Brain microvascular endothelial cell (primary cell): ENCODE results near the gene SLC8A1.

Experiments
- DNase-seq: peaks from one replicate; pipeline ENCODE4 v3.0.0-alpha.2; 2020
- H3K27ac ChIP-seq: fragments of 250-450 bp; sonication (Bioruptor Pico); 2 replicates; pipeline ENCODE4 v1.5.1; 2020; ENCODE audit warnings: mild to moderate bottlenecking, moderate library complexity
- H3K27me3 ChIP-seq: fragments of 250-450 bp; sonication (Bioruptor Pico); replicated peaks from 2 replicates; pipeline ENCODE4 v1.5.1; 2020; ENCODE audit warnings: mild to moderate bottlenecking
- H3K36me3 ChIP-seq: fragments of 250-450 bp; sonication (Bioruptor Pico); replicated peaks from 2 replicates; pipeline ENCODE4 v1.5.1; 2020; ENCODE audit warnings: mild to moderate bottlenecking
- H3K4me3 ChIP-seq: 2 replicates; pipeline ENCODE4 v1.5.1; 2011; ENCODE audit warnings: low read depth, mild to moderate bottlenecking, control low read depth, low read length, moderate library complexity
- CTCF ChIP-seq: IDR thresholded peaks from 2 replicates; pipeline ENCODE4 v1.5.1; 2011; ENCODE audit warnings: low read depth, mild to moderate bottlenecking, moderate library complexity, low read length, control low read depth, inconsistent platforms; ENCODE audit errors: missing control alignments
- in situ Hi-C: cut with HindIII; loops from 2 replicates; pipeline ENCODE4 v1.10.0; 2017; ENCODE audit warnings: low sequenced_read_pairs, low pct_ligation_motif_present

Gene SLC8A1

GRCh38 chr2:40420478-40420877 lies 31.4 kb downstream of the SLC8A1 start:
- no peak for DNase-seq
- no peak overlapping the region for H3K27ac ChIP-seq
- H3K36me3 ChIP-seq, result no peaks in the 10 kb centered on the region
- TF ChIP-seq CTCF, result no peak
- H3K27me3 ChIP-seq, result no peaks in the 10 kb centered on the region
- in situ Hi-C loops, result no loop called here
- H3K4me3 ChIP-seq, result no peak overlapping the region

GRCh38 chr2:40419364-40419762 lies 32.5 kb downstream of the SLC8A1 start:
- no peak for TF ChIP-seq CTCF
- in situ Hi-C loops, result no loop called here
- Histone ChIP-seq H3K27ac (no peak overlapping the region), H3K4me3 (no peak overlapping the region), H3K27me3 (no peaks in the 10 kb centered on the region), H3K36me3 (no peaks in the 10 kb centered on the region)
- DNase-seq, result no peak

- Histone ChIP-seq H3K4me3 (no peak overlapping the region), H3K36me3 (no peaks in the 10 kb centered on the region), H3K27ac (no peak overlapping the region), H3K27me3 (no peaks in the 10 kb centered on the region)
- in situ Hi-C loops, result no loop called here
- TF ChIP-seq CTCF, result no peak
- no peak for DNase-seq
These were observed 33.1 kb downstream of the SLC8A1 start for GRCh38 chr2:40418614-40419363.

GRCh38 chr2:40416486-40416885 lies 35.4 kb downstream of the SLC8A1 start:
- H3K36me3 ChIP-seq, result no peaks in the 10 kb centered on the region
- DNase-seq, result no peak
- H3K27ac ChIP-seq, result no peak overlapping the region
- no peak for TF ChIP-seq CTCF
- no peaks in the 10 kb centered on the region for H3K27me3 ChIP-seq
- in situ Hi-C loops, result no loop called here
- no peak overlapping the region for H3K4me3 ChIP-seq

GRCh38 chr2:40415391-40415790 lies 36.5 kb downstream of the SLC8A1 start:
- no peaks in the 10 kb centered on the region for H3K36me3 ChIP-seq
- in situ Hi-C loops, result no loop called here
- H3K4me3 ChIP-seq, result no peak overlapping the region
- no peak for TF ChIP-seq CTCF
- no peak for DNase-seq
- H3K27me3 ChIP-seq, result no peaks in the 10 kb centered on the region
- H3K27ac ChIP-seq, result no peak overlapping the region

GRCh38 chr2:40412456-40412855 lies 39.4 kb downstream of the SLC8A1 start:
- DNase-seq, result peak; percentile 55
- H3K27me3 ChIP-seq, result no peaks in the 10 kb centered on the region
- no peak overlapping the region for H3K4me3 ChIP-seq
- in situ Hi-C loops, result no loop called here
- no peak for TF ChIP-seq CTCF
- H3K36me3 ChIP-seq, result no peaks in the 10 kb centered on the region
- no peak overlapping the region for H3K27ac ChIP-seq
